Kidney epithelial cell (primary cell): ENCODE results near the gene RBBP4. TPM values are rescaled to one million over a fixed set of nuclear protein-coding genes. Genes with fewer than 3 reads are reported as not detected.
"Not testable (repeated sequence)": the region's sequence is repeated elsewhere in the genome, so short reads cannot be mapped to it uniquely, and the experiment has no call there.

ENCODE experiments used
- DNase-seq: peaks from one replicate; pipeline ENCODE4 v3.0.0-alpha.2; 2010; ENCODE audit warnings: low read depth
- H3K27me3 ChIP-seq: 2 replicates; pipeline ENCODE4 v1.6.0; 2011; ENCODE audit warnings: low read length; ENCODE audit not compliant: control insufficient read depth, insufficient read depth
- H3K36me3 ChIP-seq: 2 replicates; pipeline ENCODE4 v1.5.1; 2011; ENCODE audit warnings: low read length; ENCODE audit not compliant: control insufficient read depth, insufficient read depth
- H3K4me3 ChIP-seq: 2 replicates; pipeline ENCODE4 v1.5.1; 2011; ENCODE audit warnings: low read depth, mild to moderate bottlenecking, control low read depth, low read length
- CTCF ChIP-seq: IDR thresholded peaks from 2 replicates; pipeline ENCODE4 v1.5.1; 2011; ENCODE audit warnings: mild to moderate bottlenecking, moderate library complexity, low read length, control low read depth, inconsistent platforms; ENCODE audit not compliant: insufficient read depth, poor library complexity, severe bottlenecking
- total RNA-seq: library from RNA; depleted of rRNA; stranded (reverse); fragments of >200 nt; gene quantifications from 2 replicates; pipeline ENCODE4 v1.2.3, GENCODE V29; 2015

RBBP4 gene
- total RNA-seq, 1 donor from 2014 or later, result 216 TPM

DNA sequence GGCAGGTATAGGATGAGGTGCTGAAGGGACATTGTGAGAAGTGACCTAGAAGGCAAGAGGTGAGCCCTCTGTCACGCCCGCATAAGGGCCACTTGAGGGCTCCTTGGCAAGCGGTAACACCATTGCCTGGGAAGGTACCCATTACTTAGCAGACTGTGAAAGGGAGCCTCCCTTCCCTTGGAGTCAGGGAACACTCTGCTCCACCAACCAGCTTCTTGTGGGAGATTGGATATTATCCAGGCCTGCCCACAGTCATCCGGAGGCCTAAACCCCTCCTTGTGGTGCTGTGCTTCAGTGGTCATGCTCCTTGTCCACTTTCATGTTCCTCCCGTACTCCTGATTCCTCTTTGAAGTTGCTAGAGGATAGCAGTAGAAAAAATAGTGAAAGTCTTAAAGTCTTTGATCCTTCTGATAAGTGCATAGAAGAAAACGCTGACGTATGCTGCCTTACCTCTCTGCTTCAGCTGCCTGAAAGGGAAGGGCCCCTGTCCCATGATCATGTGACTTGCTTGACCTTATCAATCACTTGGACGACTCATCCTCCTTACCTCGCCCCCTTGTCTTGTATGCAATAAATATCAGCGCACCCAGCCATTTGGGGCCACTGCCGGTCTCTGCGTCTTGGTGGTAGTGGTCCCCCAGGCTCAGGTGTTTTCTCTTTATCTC, 16.0 kb downstream of the RBBP4 start:
- no peak overlapping the region for H3K4me3 ChIP-seq
- no peaks in the 10 kb centered on the region for H3K27me3 ChIP-seq
- H3K36me3 ChIP-seq, result peaks cover 3% of the 10 kb centered on the region
- DNase-seq, result peak; percentile 47
- TF ChIP-seq CTCF, result no peak

GRCh38 chr1:32668716-32669115, 17.7 kb downstream of the RBBP4 start:
- H3K36me3 ChIP-seq, H3K27me3 ChIP-seq, DNase-seq, H3K4me3 ChIP-seq: not testable (repeated sequence)

- DNase-seq, result no peak
- TF ChIP-seq CTCF, result no peak
- peaks cover 1% of the 10 kb centered on the region for H3K36me3 ChIP-seq
- no peak overlapping the region for H3K4me3 ChIP-seq
- H3K27me3 ChIP-seq, result no peaks in the 10 kb centered on the region
Measured at GRCh38 chr1:32676945-32677344, 25.9 kb downstream of the RBBP4 start.

DNA sequence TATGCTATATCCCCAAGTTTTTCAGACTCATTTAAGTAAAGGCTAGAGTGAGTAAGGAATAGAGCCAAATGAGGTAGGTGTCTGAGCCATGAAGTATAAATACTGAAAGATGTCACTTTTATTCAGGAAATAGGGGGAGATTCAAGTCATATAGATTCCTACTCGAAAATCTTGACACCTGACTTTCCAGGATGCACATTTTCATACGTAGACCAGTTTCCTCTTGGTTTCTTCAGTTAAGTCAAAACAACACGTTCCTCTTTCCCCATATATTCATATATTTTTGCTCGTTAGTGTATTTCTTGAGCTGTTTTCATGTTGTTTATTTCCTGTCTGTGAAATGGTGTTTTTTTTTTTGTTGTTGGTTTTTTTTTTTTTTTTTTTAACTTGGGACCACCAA, 29.0 kb downstream of the RBBP4 start:
- not testable (repeated sequence) for H3K27me3 ChIP-seq, H3K36me3 ChIP-seq, DNase-seq, H3K4me3 ChIP-seq

DNA sequence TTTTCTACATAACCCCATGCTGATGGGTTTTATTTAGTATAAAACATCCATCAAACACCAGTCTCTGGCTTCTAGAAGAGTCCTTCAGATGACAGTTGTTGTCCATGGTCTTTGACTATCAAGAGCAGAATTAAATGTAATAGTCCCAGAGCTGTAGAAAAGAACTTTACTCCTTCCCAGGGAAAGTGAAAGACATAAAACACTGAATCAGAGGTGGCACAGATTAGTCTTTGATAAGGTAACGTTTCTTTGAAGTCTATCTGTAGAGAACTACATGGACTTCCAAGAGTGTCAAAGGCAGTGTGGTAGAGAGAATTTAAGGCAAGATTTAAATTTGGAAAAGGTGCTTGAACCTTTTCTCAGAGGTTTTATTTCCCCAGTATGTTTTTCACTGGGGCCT, 29.6 kb downstream of the RBBP4 start:
- peaks cover 1% of the 10 kb centered on the region for H3K36me3 ChIP-seq
- TF ChIP-seq CTCF, result no peak
- DNase-seq, result no peak

GRCh38 chr1:32681509-32681908, 30.5 kb downstream of the RBBP4 start:
- H3K4me3 ChIP-seq, result no peak overlapping the region

More for the DNA sequence above, 29.6 kb downstream of the RBBP4 start:
- H3K4me3 ChIP-seq, result no peak overlapping the region
- no peaks in the 10 kb centered on the region for H3K27me3 ChIP-seq

More at GRCh38 chr1:32681509-32681908, 30.5 kb downstream of the RBBP4 start:
- H3K36me3 ChIP-seq, result peaks cover 1% of the 10 kb centered on the region
- no peak for DNase-seq
- no peaks in the 10 kb centered on the region for H3K27me3 ChIP-seq
- no peak for TF ChIP-seq CTCF
